KOPT-K1 (cell line): Measurements from ENCODE around the gene MAGED1.

Experiments used
- H3K27ac ChIP-seq: fragments of 200-600 bp; sonication (generic); 2 replicates; pipeline ENCODE4 v1.5.1; 2016; ENCODE audit warnings: antibody characterized with exemption, mild to moderate bottlenecking, low read depth, low read length; ENCODE audit not compliant: poor library complexity, severe bottlenecking
- H3K36me3 ChIP-seq: fragments of 200-600 bp; sonication (generic); 2 replicates; pipeline ENCODE4 v1.5.1; 2017; ENCODE audit warnings: antibody characterized with exemption, mild to moderate bottlenecking, low read length, moderate library complexity; ENCODE audit not compliant: insufficient read depth
- H3K9me3 ChIP-seq: fragments of 200-600 bp; sonication (generic); 2 replicates; pipeline ENCODE4 v1.5.1; 2017; ENCODE audit warnings: antibody characterized with exemption, low read length, mild to moderate bottlenecking; ENCODE audit not compliant: insufficient read depth, poor library complexity, severe bottlenecking

Gene MAGED1

GRCh38 chrX:51892921-51893745, at the start of gene MAGED1:
MAGED1 (plus strand) TSS chrX:51893623; CDS start chrX:51894305, 682 bp downstream.
- no peaks in the 10 kb centered on the region for H3K9me3 ChIP-seq
- H3K27ac ChIP-seq = peak within 1 kb of the TSS; percentile 74
- peaks cover 30% of the 10 kb centered on the region for H3K36me3 ChIP-seq

- Histone ChIP-seq H3K36me3 (no peaks in the 10 kb centered on the region), H3K27ac (no peak overlapping the region), H3K9me3 (no peaks in the 10 kb centered on the region)
Observed at GRCh38 chrX:51847463-51847862, 46.0 kb upstream of the MAGED1 start.

GRCh38 chrX:51851507-51852085, 41.8 kb upstream of the MAGED1 start:
- Histone ChIP-seq H3K36me3 (no peaks in the 10 kb centered on the region), H3K9me3 (no peaks in the 10 kb centered on the region), H3K27ac (no peak overlapping the region)

- no peaks in the 10 kb centered on the region for H3K36me3 ChIP-seq
- no peaks in the 10 kb centered on the region for H3K9me3 ChIP-seq
- H3K27ac ChIP-seq = no peak overlapping the region
Observed at GRCh38 chrX:51852096-51852495, 41.3 kb upstream of the MAGED1 start.

GRCh38 chrX:51852621-51853020, 40.8 kb upstream of the MAGED1 start:
- no peaks in the 10 kb centered on the region for H3K36me3 ChIP-seq
- H3K9me3 ChIP-seq = no peaks in the 10 kb centered on the region
- no peak overlapping the region for H3K27ac ChIP-seq

GRCh38 chrX:51853251-51853650, 40.2 kb upstream of the MAGED1 start:
- no peak overlapping the region for H3K27ac ChIP-seq
- H3K36me3 ChIP-seq = no peaks in the 10 kb centered on the region
- H3K9me3 ChIP-seq = no peaks in the 10 kb centered on the region

- H3K36me3 ChIP-seq = no peaks in the 10 kb centered on the region
- no peaks in the 10 kb centered on the region for H3K9me3 ChIP-seq
- H3K27ac ChIP-seq = no peak overlapping the region
Observed at GRCh38 chrX:51855698-51856097, 37.7 kb upstream of the MAGED1 start.

- H3K36me3 ChIP-seq = no peaks in the 10 kb centered on the region
- no peak overlapping the region for H3K27ac ChIP-seq
- H3K9me3 ChIP-seq = no peaks in the 10 kb centered on the region
Observed at GRCh38 chrX:51857159-51857733, 36.2 kb upstream of the MAGED1 start.

- Histone ChIP-seq H3K36me3 (no peaks in the 10 kb centered on the region), H3K27ac (no peak overlapping the region), H3K9me3 (no peaks in the 10 kb centered on the region)
Observed at GRCh38 chrX:51860679-51861078, 32.7 kb upstream of the MAGED1 start.

GRCh38 chrX:51862920-51863319, 30.5 kb upstream of the MAGED1 start:
- Histone ChIP-seq H3K9me3 (no peaks in the 10 kb centered on the region), H3K36me3 (no peaks in the 10 kb centered on the region), H3K27ac (no peak overlapping the region)

GRCh38 chrX:51866210-51866609, 27.2 kb upstream of the MAGED1 start:
- H3K9me3 ChIP-seq = no peaks in the 10 kb centered on the region
- no peak overlapping the region for H3K27ac ChIP-seq
- no peaks in the 10 kb centered on the region for H3K36me3 ChIP-seq

GRCh38 chrX:51867626-51868025, 25.8 kb upstream of the MAGED1 start:
- no peaks in the 10 kb centered on the region for H3K36me3 ChIP-seq
- no peaks in the 10 kb centered on the region for H3K9me3 ChIP-seq
- H3K27ac ChIP-seq = no peak overlapping the region

- Histone ChIP-seq H3K9me3 (no peaks in the 10 kb centered on the region), H3K36me3 (no peaks in the 10 kb centered on the region), H3K27ac (no peak overlapping the region)
Observed at GRCh38 chrX:51870354-51870753, 23.1 kb upstream of the MAGED1 start.

- Histone ChIP-seq H3K36me3 (no peaks in the 10 kb centered on the region), H3K27ac (no peak overlapping the region), H3K9me3 (no peaks in the 10 kb centered on the region)
Observed at GRCh38 chrX:51874123-51874522, 19.3 kb upstream of the MAGED1 start.

GRCh38 chrX:51876441-51876840, 17.0 kb upstream of the MAGED1 start:
- H3K27ac ChIP-seq = no peak overlapping the region
- H3K9me3 ChIP-seq = no peaks in the 10 kb centered on the region
- H3K36me3 ChIP-seq = no peaks in the 10 kb centered on the region
